ENCODE data around the gene LRIT3.
"Not testable (repeated sequence)": the region's sequence is repeated elsewhere in the genome, so short reads cannot be mapped to it uniquely, and the experiment has no call there.

Gene LRIT3

GRCh38 chr4:109848501-109848900 lies 594 bp downstream of the LRIT3 start:
- no peak for TF ChIP-seq CTCF (conservative IDR thresholded peaks at IDR 0.05; ENCODE audit: low read depth, low read length)
- no peak for DNase-seq (ENCODE audit: low read depth)
- no peak overlapping the region for H3K4me3 ChIP-seq (ENCODE audit: low read length)

- no peak for DNase-seq (ENCODE audit: low read depth)
- TF ChIP-seq CTCF (conservative IDR thresholded peaks at IDR 0.05; ENCODE audit: low read depth, low read length), result no peak
- H3K4me3 ChIP-seq (ENCODE audit: low read length), result no peak overlapping the region
Measured at GRCh38 chr4:109850601-109851000, 2.7 kb downstream of the LRIT3 start.

- not testable (repeated sequence) for DNase-seq (ENCODE audit: low read depth); H3K4me3 ChIP-seq (ENCODE audit: low read length)
Measured at GRCh38 chr4:109859426-109860300, 11.8 kb downstream of the LRIT3 start.

GRCh38 chr4:109861271-109861670 lies 13.4 kb downstream of the LRIT3 start:
- no peak for TF ChIP-seq CTCF (conservative IDR thresholded peaks at IDR 0.05; ENCODE audit: low read depth, low read length)
- DNase-seq (ENCODE audit: low read depth), result no peak
- H3K4me3 ChIP-seq (ENCODE audit: low read length), result no peak overlapping the region

GRCh38 chr4:109861916-109862511 lies 14.1 kb downstream of the LRIT3 start:
- TF ChIP-seq CTCF (conservative IDR thresholded peaks at IDR 0.05; ENCODE audit: low read depth, low read length), result no peak
- no peak overlapping the region for H3K4me3 ChIP-seq (ENCODE audit: low read length)
- no peak for DNase-seq (ENCODE audit: low read depth)

GRCh38 chr4:109864134-109864533 lies 16.2 kb downstream of the LRIT3 start:
- H3K4me3 ChIP-seq (ENCODE audit: low read length), result no peak overlapping the region
- no peak for TF ChIP-seq CTCF (conservative IDR thresholded peaks at IDR 0.05; ENCODE audit: low read depth, low read length)
- no peak for DNase-seq (ENCODE audit: low read depth)

- TF ChIP-seq CTCF (conservative IDR thresholded peaks at IDR 0.05; ENCODE audit: low read depth, low read length), result no peak
- H3K4me3 ChIP-seq (ENCODE audit: low read length), result no peak overlapping the region
- DNase-seq (ENCODE audit: low read depth), result no peak
Measured at GRCh38 chr4:109870061-109870460, 22.2 kb downstream of the LRIT3 start.
